Astrocyte of the cerebellum (primary cell): ENCODE data around the gene SUPT6H.

ENCODE experiments used
- DNase-seq: peaks from one replicate; pipeline ENCODE4 v3.0.0-alpha.2; 2011; ENCODE audit warnings: low read depth
- H3K4me3 ChIP-seq: 2 replicates; pipeline ENCODE4 v1.5.1; 2011; ENCODE audit warnings: mild to moderate bottlenecking, low read depth, low read length, moderate library complexity
- in situ Hi-C: cut with HindIII; loops from 2 replicates; pipeline ENCODE4 v1.10.0; 2017; ENCODE audit warnings: low sequenced_read_pairs
- TF ChIP-seq, protein P1 (sequence below): IDR thresholded peaks from 2 replicates; pipeline ENCODE4 v1.5.1; 2012; ENCODE audit warnings: low read length, low read depth, moderate library complexity, mild to moderate bottlenecking; ENCODE audit errors: missing control alignments

The SUPT6H gene

DNA sequence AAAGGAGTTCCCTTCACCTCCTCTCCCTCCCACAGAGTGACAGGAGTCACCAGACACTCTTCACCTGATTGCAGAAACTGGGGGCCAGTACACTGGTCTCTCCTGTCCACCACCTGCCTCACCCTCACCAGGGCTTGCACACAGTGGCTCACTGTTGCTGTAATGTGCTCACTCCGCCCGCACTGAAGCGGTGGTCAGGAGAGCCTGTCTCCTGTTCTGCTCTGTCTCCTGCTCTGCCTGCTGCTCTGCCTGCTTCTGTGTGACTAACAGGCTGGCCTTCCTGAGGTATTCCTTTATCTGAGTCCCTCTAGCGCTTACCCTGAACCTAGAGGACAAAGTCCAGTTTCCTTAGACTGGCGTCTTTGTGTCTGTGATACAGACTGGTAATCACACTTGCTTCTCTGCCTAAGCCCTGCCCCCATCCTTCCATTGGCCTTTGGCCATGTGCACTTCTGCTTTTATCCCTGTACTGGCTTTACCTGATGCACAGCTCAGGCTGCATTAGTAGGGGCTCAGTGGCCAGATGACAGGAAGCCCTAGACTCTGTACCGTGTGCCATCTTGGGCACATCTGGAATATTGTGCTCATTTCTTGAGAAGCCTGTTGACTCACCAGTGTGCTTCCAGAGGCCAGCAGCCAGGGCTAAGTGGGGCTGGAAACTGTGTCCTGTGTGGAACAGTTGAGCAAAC is 36.4 kb downstream of the SUPT6H start:
- in situ Hi-C loops: no loop called here
- TF ChIP-seq, protein P1, sequence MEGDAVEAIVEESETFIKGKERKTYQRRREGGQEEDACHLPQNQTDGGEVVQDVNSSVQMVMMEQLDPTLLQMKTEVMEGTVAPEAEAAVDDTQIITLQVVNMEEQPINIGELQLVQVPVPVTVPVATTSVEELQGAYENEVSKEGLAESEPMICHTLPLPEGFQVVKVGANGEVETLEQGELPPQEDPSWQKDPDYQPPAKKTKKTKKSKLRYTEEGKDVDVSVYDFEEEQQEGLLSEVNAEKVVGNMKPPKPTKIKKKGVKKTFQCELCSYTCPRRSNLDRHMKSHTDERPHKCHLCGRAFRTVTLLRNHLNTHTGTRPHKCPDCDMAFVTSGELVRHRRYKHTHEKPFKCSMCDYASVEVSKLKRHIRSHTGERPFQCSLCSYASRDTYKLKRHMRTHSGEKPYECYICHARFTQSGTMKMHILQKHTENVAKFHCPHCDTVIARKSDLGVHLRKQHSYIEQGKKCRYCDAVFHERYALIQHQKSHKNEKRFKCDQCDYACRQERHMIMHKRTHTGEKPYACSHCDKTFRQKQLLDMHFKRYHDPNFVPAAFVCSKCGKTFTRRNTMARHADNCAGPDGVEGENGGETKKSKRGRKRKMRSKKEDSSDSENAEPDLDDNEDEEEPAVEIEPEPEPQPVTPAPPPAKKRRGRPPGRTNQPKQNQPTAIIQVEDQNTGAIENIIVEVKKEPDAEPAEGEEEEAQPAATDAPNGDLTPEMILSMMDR: no peak
- DNase-seq: no peak
- H3K4me3 ChIP-seq: no peak overlapping the region

DNA sequence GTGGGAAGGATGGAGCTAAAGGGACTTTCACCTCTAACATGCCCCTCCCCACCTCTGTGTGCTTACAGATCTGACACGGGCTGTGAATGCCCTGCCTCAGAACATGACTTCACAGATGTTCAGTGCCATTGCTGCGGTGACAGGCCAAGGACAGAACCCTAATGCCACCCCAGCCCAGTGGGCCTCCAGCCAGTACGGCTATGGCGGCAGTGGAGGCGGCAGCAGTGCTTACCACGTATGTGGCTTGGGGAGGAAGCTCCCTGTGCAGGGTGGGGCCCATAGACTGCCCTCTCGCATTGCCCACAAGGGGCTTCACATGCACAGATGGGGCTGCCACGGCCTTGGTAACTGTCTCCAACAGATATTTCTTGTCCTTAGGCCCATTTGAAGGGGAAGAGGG is 38.3 kb downstream of the SUPT6H start:
- TF ChIP-seq, protein P1: no peak
- in situ Hi-C loops: no loop called here
- H3K4me3 ChIP-seq: no peak overlapping the region
- no peak for DNase-seq

DNA sequence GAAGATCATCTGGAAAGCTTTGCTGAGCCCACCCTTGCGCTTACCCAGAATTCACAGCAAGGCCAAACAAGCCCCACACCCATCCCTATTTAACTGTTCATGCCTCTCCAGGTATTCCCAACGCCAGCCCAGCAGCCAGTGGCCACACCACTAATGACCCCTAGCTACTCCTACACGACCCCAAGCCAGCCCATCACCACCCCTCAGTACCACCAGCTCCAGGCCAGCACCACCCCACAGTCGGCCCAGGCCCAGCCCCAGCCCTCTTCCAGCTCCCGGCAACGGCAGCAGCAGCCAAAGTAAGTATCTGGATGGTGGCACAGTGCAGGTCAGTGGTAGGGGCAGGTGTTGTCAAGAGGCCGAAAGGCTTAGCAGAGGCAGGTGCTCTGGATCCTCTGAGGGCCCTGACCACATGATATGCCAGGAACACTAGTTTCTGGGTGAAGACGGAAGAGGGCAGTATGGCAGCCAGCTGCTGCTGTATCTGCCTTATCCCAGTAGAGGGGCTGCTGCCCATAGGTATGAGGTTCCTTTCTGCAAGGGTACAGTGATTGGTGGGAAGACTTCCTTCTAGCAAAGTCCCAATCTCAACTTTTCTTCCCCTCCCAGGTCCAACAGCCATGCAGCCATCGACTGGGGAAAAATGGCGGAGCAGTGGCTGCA is 39.0 kb downstream of the SUPT6H start:
- TF ChIP-seq, protein P1: no peak
- DNase-seq: no peak
- in situ Hi-C loops: no loop called here
- H3K4me3 ChIP-seq: no peak overlapping the region

DNA sequence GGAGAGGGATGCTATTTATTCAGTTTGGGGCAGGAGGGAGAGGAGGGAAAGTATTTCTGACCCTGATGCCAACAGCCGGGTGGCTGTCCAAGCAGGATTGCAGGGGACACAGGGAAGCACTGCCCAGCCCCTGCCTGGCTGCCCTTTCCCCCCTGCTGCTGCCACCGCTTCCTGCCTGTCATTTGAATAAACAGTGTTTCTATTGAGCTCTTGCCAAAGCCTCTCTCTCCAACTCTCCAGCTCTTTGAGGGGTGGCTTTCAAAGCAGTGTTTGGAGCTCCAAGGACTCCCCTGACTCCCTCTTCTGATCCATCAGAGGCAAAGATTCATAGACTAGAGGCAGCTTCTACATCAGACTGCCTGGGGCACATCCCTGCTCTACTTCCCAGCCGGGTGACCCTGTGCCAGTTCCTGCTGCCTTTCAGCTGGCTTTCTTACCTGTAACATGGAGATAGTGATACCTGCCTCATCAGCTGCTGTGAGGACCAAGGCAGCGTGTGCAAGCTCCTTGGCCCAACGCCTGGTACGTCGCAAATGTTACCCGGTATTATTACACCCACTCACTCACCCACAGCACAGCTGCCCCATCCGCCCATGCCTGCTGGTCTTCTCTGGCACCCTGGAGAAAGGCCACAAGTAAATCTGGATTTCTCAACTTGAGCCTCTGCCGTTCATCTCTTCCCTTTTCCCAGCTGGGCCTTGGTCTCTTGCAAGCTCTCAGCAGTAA is 40.2 kb downstream of the SUPT6H start:
- in situ Hi-C loops: no loop called here
- H3K4me3 ChIP-seq: no peak overlapping the region
- DNase-seq: no peak
- TF ChIP-seq, protein P1: no peak

DNA sequence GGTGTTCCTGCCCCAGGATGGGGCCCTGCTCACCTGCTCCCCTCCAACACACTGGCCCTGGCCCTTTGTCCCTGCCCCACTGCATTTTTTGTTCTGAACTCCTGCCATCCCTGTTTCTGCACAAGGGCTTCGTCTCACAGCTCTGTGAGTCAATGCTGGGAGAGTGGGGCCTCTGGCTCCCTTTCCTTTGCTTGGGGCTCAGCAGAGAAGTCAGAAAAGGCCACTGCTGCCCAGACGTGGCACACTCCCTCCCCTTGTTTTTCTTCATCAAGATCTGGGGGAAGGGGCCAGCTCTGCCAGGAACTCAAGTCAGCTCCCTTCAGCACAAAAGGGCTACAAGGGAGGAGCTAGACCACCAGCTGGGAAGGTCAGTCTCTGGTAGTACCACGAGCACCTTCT is 40.7 kb downstream of the SUPT6H start:
- in situ Hi-C loops: no loop called here
- DNase-seq: no peak
- TF ChIP-seq, protein P1: no peak
- no peak overlapping the region for H3K4me3 ChIP-seq

DNA sequence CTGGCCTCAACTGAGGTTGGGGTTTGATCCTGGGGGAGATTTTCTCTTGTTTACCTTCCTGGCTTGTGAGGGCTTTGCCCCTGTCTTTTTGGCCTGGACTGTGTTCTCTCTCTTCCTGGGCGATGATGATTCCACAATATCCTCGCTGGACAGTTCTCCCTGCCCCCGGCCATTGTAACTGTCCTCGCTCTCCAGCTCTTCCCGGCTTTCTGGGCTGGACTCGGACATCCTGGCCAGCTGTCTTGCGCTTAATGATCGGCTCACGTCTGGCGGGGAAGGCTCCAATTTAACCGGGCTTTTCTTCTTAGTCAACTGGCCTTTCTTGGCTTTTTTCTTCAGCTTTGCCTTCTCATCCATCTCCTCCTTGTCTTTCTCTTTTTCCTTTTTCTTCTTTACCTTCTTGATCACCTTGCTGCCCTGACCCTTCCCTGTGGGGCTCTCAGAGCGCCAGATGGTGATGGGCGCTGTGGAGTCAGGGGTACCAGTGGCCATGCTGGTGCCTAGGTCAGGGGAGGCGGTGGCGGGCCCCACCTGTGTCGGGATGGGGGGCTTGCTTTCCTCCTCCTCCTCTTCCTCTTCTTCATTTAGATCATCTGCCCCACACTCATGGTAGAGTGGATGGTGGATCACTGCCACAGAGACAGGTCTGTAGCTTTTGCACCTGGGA is 41.7 kb downstream of the SUPT6H start:
- H3K4me3 ChIP-seq: no peak overlapping the region
- DNase-seq: no peak
- TF ChIP-seq, protein P1: no peak
- in situ Hi-C loops: no loop called here
